ENCODE data around the gene NAT14. TPM values are rescaled to one million over a fixed set of nuclear protein-coding genes. Genes with fewer than 3 reads are reported as not detected.

The NAT14 gene
- total RNA-seq, 1 donor from 2014 or later = 16.6 TPM

DNA sequence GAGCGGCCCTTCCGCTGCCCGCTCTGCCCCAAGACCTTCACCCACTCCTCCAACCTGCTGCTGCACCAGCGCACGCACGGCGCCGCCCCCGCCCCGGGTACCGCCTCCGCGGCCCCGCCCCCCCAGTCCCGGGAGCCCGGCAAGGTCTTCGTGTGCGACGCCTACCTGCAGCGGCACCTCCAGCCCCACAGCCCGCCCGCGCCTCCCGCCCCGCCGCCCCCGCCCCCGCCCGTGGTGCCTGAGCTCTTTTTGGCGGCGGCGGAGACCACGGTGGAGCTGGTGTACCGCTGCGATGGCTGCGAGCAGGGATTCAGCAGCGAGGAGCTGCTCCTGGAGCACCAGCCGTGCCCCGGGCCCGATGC is 3.2 kb upstream of the NAT14 start:
- H3K36me3 ChIP-seq = peaks cover 28% of the 10 kb centered on the region
- H3K9me3 ChIP-seq = no peaks in the 10 kb centered on the region
- ATAC-seq (no peak), DNase-seq (no peak)
- no peak overlapping the region for H3K27ac ChIP-seq
- no peaks in the 10 kb centered on the region for H3K27me3 ChIP-seq (ENCODE audit: low read depth)
- TF ChIP-seq, protein P1, sequence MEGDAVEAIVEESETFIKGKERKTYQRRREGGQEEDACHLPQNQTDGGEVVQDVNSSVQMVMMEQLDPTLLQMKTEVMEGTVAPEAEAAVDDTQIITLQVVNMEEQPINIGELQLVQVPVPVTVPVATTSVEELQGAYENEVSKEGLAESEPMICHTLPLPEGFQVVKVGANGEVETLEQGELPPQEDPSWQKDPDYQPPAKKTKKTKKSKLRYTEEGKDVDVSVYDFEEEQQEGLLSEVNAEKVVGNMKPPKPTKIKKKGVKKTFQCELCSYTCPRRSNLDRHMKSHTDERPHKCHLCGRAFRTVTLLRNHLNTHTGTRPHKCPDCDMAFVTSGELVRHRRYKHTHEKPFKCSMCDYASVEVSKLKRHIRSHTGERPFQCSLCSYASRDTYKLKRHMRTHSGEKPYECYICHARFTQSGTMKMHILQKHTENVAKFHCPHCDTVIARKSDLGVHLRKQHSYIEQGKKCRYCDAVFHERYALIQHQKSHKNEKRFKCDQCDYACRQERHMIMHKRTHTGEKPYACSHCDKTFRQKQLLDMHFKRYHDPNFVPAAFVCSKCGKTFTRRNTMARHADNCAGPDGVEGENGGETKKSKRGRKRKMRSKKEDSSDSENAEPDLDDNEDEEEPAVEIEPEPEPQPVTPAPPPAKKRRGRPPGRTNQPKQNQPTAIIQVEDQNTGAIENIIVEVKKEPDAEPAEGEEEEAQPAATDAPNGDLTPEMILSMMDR (IDR thresholded peaks at IDR 0.05) = no peak
- intact Hi-C loops (cut with DNase I) = no loop called here
- no peak overlapping the region for H3K4me3 ChIP-seq
- peaks cover 41% of the 10 kb centered on the region for H3K4me1 ChIP-seq

DNA sequence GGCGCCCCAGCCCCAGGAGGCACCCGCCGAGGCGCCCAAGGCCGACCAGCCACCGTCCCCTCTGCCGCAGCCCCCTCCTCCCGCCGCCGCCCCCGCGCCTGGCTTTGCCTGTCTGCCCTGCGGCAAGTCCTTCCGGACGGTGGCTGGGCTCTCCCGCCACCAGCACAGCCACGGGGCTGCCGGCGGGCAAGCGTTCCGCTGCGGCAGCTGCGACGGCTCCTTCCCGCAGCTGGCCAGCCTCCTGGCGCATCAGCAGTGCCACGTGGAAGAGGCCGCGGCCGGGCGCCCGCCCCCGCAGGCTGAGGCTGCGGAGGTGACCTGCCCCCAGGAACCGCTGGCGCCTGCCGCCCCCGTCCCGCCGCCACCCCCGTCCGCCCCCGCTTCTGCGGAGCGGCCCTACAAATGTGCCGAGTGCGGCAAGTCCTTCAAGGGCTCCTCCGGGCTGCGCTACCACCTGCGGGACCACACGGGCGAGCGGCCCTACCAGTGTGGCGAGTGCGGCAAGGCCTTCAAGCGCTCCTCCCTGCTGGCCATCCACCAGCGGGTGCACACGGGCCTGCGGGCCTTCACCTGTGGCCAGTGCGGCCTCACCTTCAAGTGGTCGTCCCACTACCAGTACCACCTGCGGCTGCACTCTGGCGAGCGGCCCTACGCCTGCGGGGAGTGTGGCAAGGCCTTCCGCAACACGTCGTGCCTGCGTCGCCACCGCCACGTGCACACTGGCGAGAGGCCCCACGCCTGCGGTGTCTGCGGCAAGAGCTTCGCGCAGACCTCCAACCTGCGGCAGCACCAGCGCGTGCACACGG is 2.6 kb upstream of the NAT14 start:
- no peak for DNase-seq
- TF ChIP-seq, protein P1 (IDR thresholded peaks at IDR 0.05) = no peak
- no peak for ATAC-seq

DNA sequence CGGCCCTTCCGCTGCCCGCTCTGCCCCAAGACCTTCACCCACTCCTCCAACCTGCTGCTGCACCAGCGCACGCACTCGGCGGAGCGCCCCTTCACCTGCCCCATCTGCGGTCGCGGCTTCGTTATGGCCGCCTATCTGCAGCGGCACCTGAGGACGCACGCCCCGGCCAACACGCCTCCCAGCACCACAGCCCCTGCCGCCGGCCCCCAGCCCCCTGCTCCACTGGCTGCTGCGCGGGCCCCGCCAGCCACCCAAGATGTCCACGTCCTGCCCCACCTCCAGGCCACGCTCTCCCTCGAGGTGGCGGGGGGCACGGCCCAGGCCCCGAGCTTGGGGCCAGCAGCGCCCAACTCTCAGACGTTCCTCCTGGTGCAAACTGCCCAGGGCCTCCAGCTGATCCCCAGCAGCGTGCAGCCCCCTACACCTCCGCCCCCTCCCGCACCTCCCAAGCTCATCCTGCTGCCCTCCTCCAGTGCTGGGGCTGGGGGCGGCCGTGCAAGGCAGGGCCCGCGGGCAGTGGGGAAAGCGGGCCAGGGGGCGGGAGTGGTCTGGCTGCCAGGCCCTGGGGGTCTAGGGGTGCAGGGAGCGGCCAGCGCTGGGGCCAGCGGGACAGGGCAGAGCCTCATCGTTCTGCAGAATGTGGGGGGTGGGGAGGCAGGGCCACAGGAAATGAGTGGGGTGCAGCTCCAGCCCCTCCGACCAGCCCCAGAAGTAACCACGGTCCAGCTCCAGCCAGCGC is 1.9 kb upstream of the NAT14 start:
- H3K9me3 ChIP-seq = no peaks in the 10 kb centered on the region
- no peak overlapping the region for H3K4me3 ChIP-seq
- intact Hi-C loops (cut with DNase I) = no loop called here
- H3K36me3 ChIP-seq = peaks cover 28% of the 10 kb centered on the region
- H3K27ac ChIP-seq = no peak overlapping the region
- peaks cover 43% of the 10 kb centered on the region for H3K4me1 ChIP-seq
- no peak for DNase-seq
- H3K27me3 ChIP-seq (ENCODE audit: low read depth) = no peaks in the 10 kb centered on the region
- no peak for ATAC-seq
- TF ChIP-seq, protein P1 (IDR thresholded peaks at IDR 0.05) = no peak

More for the DNA sequence above, 2.6 kb upstream of the NAT14 start:
- Histone ChIP-seq H3K27ac (no peak overlapping the region), H3K4me3 (no peak overlapping the region), H3K4me1 (peaks cover 44% of the 10 kb centered on the region), H3K36me3 (peaks cover 28% of the 10 kb centered on the region), H3K27me3 (ENCODE audit: low read depth) (no peaks in the 10 kb centered on the region), H3K9me3 (no peaks in the 10 kb centered on the region)
- intact Hi-C loops (cut with DNase I) = no loop called here

DNA sequence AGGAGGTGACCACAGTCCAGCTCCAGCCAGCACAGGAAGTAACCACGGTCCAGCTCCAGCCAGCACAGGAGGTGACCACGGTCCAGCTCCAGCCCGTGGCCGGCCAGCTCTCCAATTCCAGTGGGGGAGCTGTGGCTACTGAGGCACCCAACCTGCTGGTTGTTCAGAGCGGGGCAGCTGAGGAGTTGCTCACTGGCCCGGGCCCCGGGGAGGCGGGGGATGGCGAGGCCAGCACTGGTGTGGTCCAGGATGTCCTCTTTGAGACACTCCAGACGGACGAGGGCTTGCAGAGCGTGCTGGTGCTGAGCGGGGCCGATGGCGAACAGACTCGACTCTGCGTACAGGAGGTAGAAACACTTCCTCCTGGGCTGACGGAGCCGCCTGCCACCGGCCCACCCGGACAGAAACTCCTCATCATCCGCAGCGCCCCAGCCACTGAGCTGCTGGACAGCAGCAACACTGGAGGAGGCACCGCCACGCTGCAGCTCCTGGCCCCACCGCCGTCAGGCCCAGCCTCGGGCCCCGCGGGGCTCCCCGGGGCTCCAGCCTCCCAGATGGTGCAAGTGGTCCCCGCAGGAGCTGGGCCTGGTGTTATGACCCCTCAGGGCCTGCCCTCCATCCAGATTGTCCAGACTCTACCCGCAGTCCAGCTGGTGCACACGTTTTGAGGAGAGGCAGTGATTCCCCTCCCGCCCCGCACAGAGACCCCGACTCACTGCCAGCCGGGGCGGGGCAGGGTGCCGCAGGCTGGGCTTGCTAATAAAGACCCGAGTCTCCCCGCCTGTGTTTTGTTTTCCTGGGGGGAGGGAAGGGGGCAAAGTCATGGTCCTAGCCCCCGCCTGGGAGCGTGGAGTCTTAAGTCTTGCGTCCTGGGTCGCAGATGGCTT is 1.0 kb upstream of the NAT14 start:
- peak overlapping the region; percentile 77 for H3K27ac ChIP-seq
- TF ChIP-seq, protein P1 (IDR thresholded peaks at IDR 0.05) = no peak
- ATAC-seq = no peak
- H3K4me3 ChIP-seq = peak overlapping the region; percentile 71
- DNase-seq = no peak
- H3K27me3 ChIP-seq (ENCODE audit: low read depth) = no peaks in the 10 kb centered on the region
- H3K9me3 ChIP-seq = no peaks in the 10 kb centered on the region
- intact Hi-C loops (cut with DNase I) = no loop called here
- H3K36me3 ChIP-seq = peaks cover 28% of the 10 kb centered on the region
- peaks cover 38% of the 10 kb centered on the region for H3K4me1 ChIP-seq

DNA sequence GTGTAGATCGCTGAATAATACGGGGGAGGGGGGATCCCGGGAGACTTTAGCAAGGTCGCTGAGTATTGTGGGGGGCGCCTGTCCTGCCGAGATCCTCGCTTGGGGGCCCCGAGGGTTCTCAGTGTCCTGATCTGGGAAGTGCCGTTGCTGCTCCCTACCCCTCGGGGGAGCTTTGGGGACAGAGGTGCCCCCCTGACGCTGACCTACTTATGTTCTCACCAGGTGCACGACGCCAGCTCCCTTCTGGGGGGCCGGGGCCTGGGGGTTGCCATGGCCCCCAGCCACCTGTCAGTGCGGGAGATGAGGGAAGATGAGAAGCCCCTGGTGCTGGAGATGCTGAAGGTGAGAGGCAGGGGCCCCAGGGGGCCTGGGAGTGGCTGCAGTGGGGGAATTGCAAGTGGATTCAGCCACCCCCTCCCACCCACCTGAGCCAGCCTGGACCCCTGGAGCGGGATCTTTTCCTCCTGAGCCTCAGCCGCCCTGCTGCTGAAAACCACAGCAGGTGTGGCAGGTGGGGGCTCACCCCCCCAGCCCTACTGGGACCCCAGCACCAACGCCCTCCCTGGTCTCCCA is 537 bp downstream of the NAT14 start:
- peaks cover 28% of the 10 kb centered on the region for H3K36me3 ChIP-seq
- H3K27me3 ChIP-seq (ENCODE audit: low read depth) = peaks cover 8% of the 10 kb centered on the region
- ATAC-seq = no peak
- intact Hi-C loops (cut with DNase I) = no loop called here
- TF ChIP-seq, protein P1 (IDR thresholded peaks at IDR 0.05) = no peak
- DNase-seq = no peak
- H3K4me1 ChIP-seq = peaks cover 38% of the 10 kb centered on the region
- H3K4me3 ChIP-seq = peak overlapping the region; percentile 71
- H3K27ac ChIP-seq = peak overlapping the region; percentile 77
- no peaks in the 10 kb centered on the region for H3K9me3 ChIP-seq
